Measurements from ENCODE around the gene ZNF415. TPM values are rescaled to one million over a fixed set of nuclear protein-coding genes. Genes with fewer than 3 reads are reported as not detected.
"Not testable (repeated sequence)": the region's sequence is repeated elsewhere in the genome, so short reads cannot be mapped to it uniquely, and the experiment has no call there.

The ZNF415 gene
- total RNA-seq, 1 experiment from 2014 or later: 1.3 TPM

DNA sequence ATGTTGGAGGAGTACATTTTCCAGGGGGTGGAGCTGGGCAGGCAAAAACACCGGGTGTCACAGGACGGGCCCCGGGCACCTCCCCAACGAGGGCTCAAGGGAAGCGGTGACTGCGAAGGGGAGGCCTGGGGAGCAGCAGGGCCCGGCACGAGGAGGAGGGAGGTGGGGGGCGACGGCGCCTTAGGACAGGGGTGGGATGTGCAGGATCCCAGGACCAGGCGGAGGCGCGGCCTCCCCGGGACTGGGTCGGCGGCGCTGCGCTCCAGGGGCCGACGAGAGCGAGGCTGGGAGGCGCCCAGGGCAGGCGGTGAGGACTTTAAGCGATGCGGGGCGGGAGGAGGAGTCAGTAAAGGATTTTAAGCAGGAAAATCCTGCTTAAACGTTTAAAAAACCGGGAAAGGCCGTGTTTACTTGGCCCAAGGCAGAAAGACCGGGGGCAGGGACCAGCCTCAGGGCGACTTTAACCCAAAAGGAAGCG, 29.9 kb downstream of the ZNF415 start:
- POLR2A ChIA-PET (ENCODE audit: unreplicated experiment): no interaction called here

DNA sequence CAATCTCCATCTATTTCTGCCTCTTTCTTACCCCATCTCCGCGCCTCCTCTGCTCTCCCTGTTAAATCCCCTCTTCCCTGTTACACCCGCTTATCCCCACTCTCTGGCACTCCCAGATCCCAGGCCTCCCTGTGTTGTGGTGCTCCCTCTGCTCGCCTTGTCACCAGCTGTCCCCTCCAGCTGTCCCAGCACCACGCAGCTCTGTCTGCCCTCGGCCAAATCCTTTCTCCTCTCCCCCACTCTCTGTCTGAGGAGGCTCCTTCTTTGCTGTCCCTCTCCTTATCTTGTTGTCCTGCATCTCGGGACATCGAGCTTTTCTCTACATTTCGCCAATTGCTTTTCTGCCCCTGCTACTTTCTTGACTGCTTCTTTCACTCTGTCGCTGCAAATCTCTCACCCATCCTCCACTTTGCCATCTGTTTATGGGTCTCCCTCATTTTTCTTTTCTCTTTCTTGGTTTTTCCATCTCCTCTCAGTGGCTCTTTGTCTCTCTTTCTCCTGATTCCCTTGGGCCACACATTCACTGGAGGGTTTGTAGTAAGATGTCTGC, 30.4 kb downstream of the ZNF415 start:
- CTCF ChIA-PET: no interaction called here
- H3K9me2 ChIP-seq (replicated peaks; ENCODE audit: low read length): no peaks in the 10 kb centered on the region
- no peak for TF ChIP-seq EZH2phosphoT487 (IDR thresholded peaks at IDR 0.05; ENCODE audit: borderline replicate concordance, low read length)
- H3K4me2 ChIP-seq (ENCODE audit: low read length): peak overlapping the region; percentile 96
- H3K27ac ChIP-seq (ENCODE audit: low read length): peak overlapping the region; percentile 56; the same call in 1 of the 2 replicates
- H3K27me3 ChIP-seq (ENCODE audit: low read length): no peaks in the 10 kb centered on the region
- DNase-seq: peak; percentile 2
- H2AFZ ChIP-seq (ENCODE audit: low read length): peak overlapping the region; percentile 98
- intact Hi-C loops (cut with micrococcal nuclease): loop anchor here (5.0 kb wide), 1 partner anchor 95 kb away; no protein-coding TSS in a partner anchor
- H3K36me3 ChIP-seq (ENCODE audit: low read depth, low read length): peaks cover 21% of the 10 kb centered on the region
- H3F3A ChIP-seq (ENCODE audit: low read length, unreplicated experiment): no peaks in the 10 kb centered on the region
- H4K20me1 ChIP-seq (ENCODE audit: low read length): peaks cover 10% of the 10 kb centered on the region; the same call in 1 of the 2 replicates
- peak overlapping the region; percentile 89 for H3K9ac ChIP-seq (ENCODE audit: low read length)
- H3K4me1 ChIP-seq (ENCODE audit: insufficient read depth, low read length): peaks cover 9% of the 10 kb centered on the region
- TSS peak; percentile 68 for BruUV-seq (replicated peaks)
- peak overlapping the region; percentile 97 for H3K4me3 ChIP-seq (ENCODE audit: low read length)
- H3K79me2 ChIP-seq (ENCODE audit: low read length): peaks cover 56% of the 10 kb centered on the region
- POLR2A ChIA-PET (ENCODE audit: unreplicated experiment): no interaction called here
- no peak for ATAC-seq
- no peaks in the 10 kb centered on the region for H3K9me3 ChIP-seq (ENCODE audit: low read length)

More for the DNA sequence above, 29.9 kb downstream of the ZNF415 start:
- no peaks in the 10 kb centered on the region for H3K9me2 ChIP-seq (replicated peaks; ENCODE audit: low read length)
- CTCF ChIA-PET: no interaction called here
- H4K20me1 ChIP-seq (ENCODE audit: low read length): peaks cover 7% of the 10 kb centered on the region; the same call in 1 of the 2 replicates
- BruUV-seq (replicated peaks): no TSS peak
- peak overlapping the region; percentile 56 for H3K27ac ChIP-seq (ENCODE audit: low read length)
- peaks cover 17% of the 10 kb centered on the region for H3K36me3 ChIP-seq (ENCODE audit: low read depth, low read length)
- H3K27me3 ChIP-seq (ENCODE audit: low read length): no peaks in the 10 kb centered on the region
- 0 out of 2 replicates have a peak, but pooled peaks cover under 1% of the 10 kb centered on the region for H3K9me3 ChIP-seq (ENCODE audit: low read length)
- peaks cover 9% of the 10 kb centered on the region for H3K4me1 ChIP-seq (ENCODE audit: insufficient read depth, low read length)
- no peak for TF ChIP-seq EZH2 (IDR thresholded peaks at IDR 0.05; ENCODE audit: low read length, unreplicated experiment)
- TF ChIP-seq CTCF (conservative IDR thresholded peaks at IDR 0.05; ENCODE audit: low read depth, low read length): no peak
- TF ChIP-seq EZH2phosphoT487 (IDR thresholded peaks at IDR 0.05; ENCODE audit: borderline replicate concordance, low read length): no peak
- peak; percentile 26 for DNase-seq
- H3K9ac ChIP-seq (ENCODE audit: low read length): peak overlapping the region; percentile 89
- peak overlapping the region; percentile 97 for H3K4me3 ChIP-seq (ENCODE audit: low read length)
- intact Hi-C loops (cut with micrococcal nuclease): loop anchor here (1.0 to 5.0 kb wide), 2 partner anchors 95 to 109 kb away; no protein-coding TSS in a partner anchor
- peak overlapping the region; percentile 98 for H2AFZ ChIP-seq (ENCODE audit: low read length)
- ATAC-seq: peak; percentile 32
- H3K79me2 ChIP-seq (ENCODE audit: low read length): peaks cover 50% of the 10 kb centered on the region
- no peaks in the 10 kb centered on the region for H3F3A ChIP-seq (ENCODE audit: low read length, unreplicated experiment)
- H3K4me2 ChIP-seq (ENCODE audit: low read length): peak overlapping the region; percentile 96

DNA sequence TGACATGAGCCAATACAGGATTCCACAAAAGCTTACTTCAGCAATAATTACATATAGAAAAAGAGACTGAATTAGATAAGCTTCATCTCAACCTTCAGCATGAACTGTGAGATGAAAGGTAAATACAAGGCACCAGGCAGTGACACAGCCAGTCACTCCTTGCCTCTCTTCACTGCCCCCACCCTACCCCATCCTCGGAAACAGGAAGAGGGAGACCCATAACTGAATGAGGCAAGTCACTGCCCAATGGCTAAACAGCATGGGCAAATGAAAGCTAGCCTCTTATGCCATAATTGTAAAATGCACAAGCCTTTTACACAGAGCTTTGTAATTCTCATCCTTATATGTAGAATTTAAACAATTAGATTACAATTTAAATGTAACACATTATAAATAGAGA, 31.2 kb downstream of the ZNF415 start:
- H3K9ac ChIP-seq (ENCODE audit: low read length): peak overlapping the region; percentile 89; the same call in 1 of the 2 replicates
- ATAC-seq (no peak), DNase-seq (peak; percentile 27)
- H3K27me3 ChIP-seq (ENCODE audit: low read length): no peaks in the 10 kb centered on the region
- peaks cover 56% of the 10 kb centered on the region for H3K79me2 ChIP-seq (ENCODE audit: low read length)
- H3K4me1 ChIP-seq (ENCODE audit: insufficient read depth, low read length): peaks cover 9% of the 10 kb centered on the region
- no peaks in the 10 kb centered on the region for H3K9me2 ChIP-seq (replicated peaks; ENCODE audit: low read length)
- no peak overlapping the region for H3K27ac ChIP-seq (ENCODE audit: low read length)
- H2AFZ ChIP-seq (ENCODE audit: low read length): no peak overlapping the region
- ChIA-PET POLR2A (ENCODE audit: unreplicated experiment) (no interaction called here), CTCF (no interaction called here)
- peaks cover 21% of the 10 kb centered on the region for H3K36me3 ChIP-seq (ENCODE audit: low read depth, low read length)
- intact Hi-C loops (cut with micrococcal nuclease): loop anchor here (5.0 kb wide), 1 partner anchor 96 kb away; no protein-coding TSS in a partner anchor
- no peak for TF ChIP-seq EZH2phosphoT487 (IDR thresholded peaks at IDR 0.05; ENCODE audit: borderline replicate concordance, low read length)
- no peak for TF ChIP-seq EZH2 (IDR thresholded peaks at IDR 0.05; ENCODE audit: low read length, unreplicated experiment)
- TF ChIP-seq CTCF (conservative IDR thresholded peaks at IDR 0.05; ENCODE audit: low read depth, low read length): no peak
- peak overlapping the region; percentile 97 for H3K4me3 ChIP-seq (ENCODE audit: low read length)
- H3F3A ChIP-seq (ENCODE audit: low read length, unreplicated experiment): no peaks in the 10 kb centered on the region
- no TSS peak for BruUV-seq (replicated peaks)
- peaks cover 10% of the 10 kb centered on the region; the same call in 1 of the 2 replicates for H4K20me1 ChIP-seq (ENCODE audit: low read length)
- H3K4me2 ChIP-seq (ENCODE audit: low read length): peak overlapping the region; percentile 96
- H3K9me3 ChIP-seq (ENCODE audit: low read length): no peaks in the 10 kb centered on the region

- ATAC-seq; H3K9me2 ChIP-seq (replicated peaks; ENCODE audit: low read length); H3F3A ChIP-seq (ENCODE audit: low read length, unreplicated experiment); H3K9me3 ChIP-seq (ENCODE audit: low read length); CTCF ChIA-PET; H3K4me1 ChIP-seq (ENCODE audit: insufficient read depth, low read length); DNase-seq; BruUV-seq (replicated peaks); H3K9ac ChIP-seq (ENCODE audit: low read length); H3K4me2 ChIP-seq (ENCODE audit: low read length); H3K27me3 ChIP-seq (ENCODE audit: low read length); POLR2A ChIA-PET (ENCODE audit: unreplicated experiment); H2AFZ ChIP-seq (ENCODE audit: low read length); H3K27ac ChIP-seq (ENCODE audit: low read length); intact Hi-C loops (cut with micrococcal nuclease); H3K4me3 ChIP-seq (ENCODE audit: low read length): not testable (repeated sequence)
- Histone ChIP-seq H4K20me1 (ENCODE audit: low read length) (peaks cover 10% of the 10 kb centered on the region; the same call in 1 of the 2 replicates), H3K36me3 (ENCODE audit: low read depth, low read length) (peaks cover 38% of the 10 kb centered on the region), H3K79me2 (ENCODE audit: low read length) (peaks cover 70% of the 10 kb centered on the region)
Observed at GRCh38 chr19:53098570-53098969, 34.1 kb downstream of the ZNF415 start.

Data from PC-3 (cell line).